Measurements from ENCODE around the gene AP3M1. TPM values are rescaled to one million over a fixed set of nuclear protein-coding genes. Genes with fewer than 3 reads are reported as not detected.
"Not testable (repeated sequence)": the region's sequence is repeated elsewhere in the genome, so short reads cannot be mapped to it uniquely, and the experiment has no call there.

The AP3M1 gene
- total RNA-seq, 4 donors from 2014 or later, result 19.7 to 24.7 (median 21.1) TPM

- H3K27me3 ChIP-seq, result no peaks in the 10 kb centered on the region
- WGBS, result 90% methylated on average over 15 of the region's 18 CpGs
- H3K27ac ChIP-seq, result no peak overlapping the region
- no peak overlapping the region for H3K4me3 ChIP-seq
- TF ChIP-seq EP300 (IDR thresholded peaks at IDR 0.05) (no peak), POLR2A (IDR thresholded peaks at IDR 0.05) (no peak), CTCF (IDR thresholded peaks at IDR 0.05) (no peak), POLR2AphosphoS5 (IDR thresholded peaks at IDR 0.05) (no peak)
- no peaks in the 10 kb centered on the region for H3K9me3 ChIP-seq
- H3K4me1 ChIP-seq, result peaks cover 5% of the 10 kb centered on the region
- peaks cover 33% of the 10 kb centered on the region for H3K36me3 ChIP-seq
- DNase-seq (ENCODE audit: low spot score in 2 of 2), result no peak
Observed at GRCh38 chr10:74139981-74140380, 10.6 kb downstream of the AP3M1 start.

GRCh38 chr10:74138596-74138995 is 12.0 kb downstream of the AP3M1 start:
- H3K27me3 ChIP-seq; H3K4me3 ChIP-seq; H3K9me3 ChIP-seq; H3K4me1 ChIP-seq; DNase-seq (ENCODE audit: low spot score in 2 of 2); H3K27ac ChIP-seq: not testable (repeated sequence)
- WGBS, result 97% methylated on average over 5 of the region's 5 CpGs
- H3K36me3 ChIP-seq, result peaks cover 47% of the 10 kb centered on the region

GRCh38 chr10:74137992-74138391 is 12.6 kb downstream of the AP3M1 start:
- no peaks in the 10 kb centered on the region for H3K27me3 ChIP-seq
- no peak overlapping the region for H3K27ac ChIP-seq
- H3K36me3 ChIP-seq, result peaks cover 53% of the 10 kb centered on the region
- TF ChIP-seq POLR2AphosphoS5 (IDR thresholded peaks at IDR 0.05) (no peak), CTCF (IDR thresholded peaks at IDR 0.05) (no peak), EP300 (IDR thresholded peaks at IDR 0.05) (no peak), POLR2A (IDR thresholded peaks at IDR 0.05) (no peak)
- no peaks in the 10 kb centered on the region for H3K9me3 ChIP-seq
- no peak overlapping the region for H3K4me3 ChIP-seq
- no peaks in the 10 kb centered on the region for H3K4me1 ChIP-seq
- 90% methylated on average over 5 of the region's 5 CpGs for WGBS
- no peak for DNase-seq (ENCODE audit: low spot score in 2 of 2)

- H3K36me3 ChIP-seq, result peaks cover 79% of the 10 kb centered on the region
- no peaks in the 10 kb centered on the region for H3K4me1 ChIP-seq
- no peaks in the 10 kb centered on the region for H3K9me3 ChIP-seq
- H3K27ac ChIP-seq, result no peak overlapping the region
- no peaks in the 10 kb centered on the region for H3K27me3 ChIP-seq
- 94% methylated on average over 3 of the region's 3 CpGs for WGBS
- TF ChIP-seq POLR2AphosphoS5 (IDR thresholded peaks at IDR 0.05) (no peak), POLR2A (IDR thresholded peaks at IDR 0.05) (no peak), CTCF (IDR thresholded peaks at IDR 0.05) (no peak), EP300 (IDR thresholded peaks at IDR 0.05) (no peak)
- H3K4me3 ChIP-seq, result no peak overlapping the region
- no peak for DNase-seq (ENCODE audit: low spot score in 2 of 2)
Observed at GRCh38 chr10:74135452-74135851, 15.2 kb downstream of the AP3M1 start.

GRCh38 chr10:74133923-74134820 is 16.5 kb downstream of the AP3M1 start:
- 89% methylated on average over 11 of the region's 11 CpGs for WGBS
- Histone ChIP-seq H3K9me3 (no peaks in the 10 kb centered on the region), H3K27ac (no peak overlapping the region), H3K27me3 (no peaks in the 10 kb centered on the region), H3K36me3 (peaks cover 88% of the 10 kb centered on the region), H3K4me3 (no peak overlapping the region), H3K4me1 (no peaks in the 10 kb centered on the region)
- TF ChIP-seq CTCF (IDR thresholded peaks at IDR 0.05), result no peak
- no peak for TF ChIP-seq POLR2A (IDR thresholded peaks at IDR 0.05)
- no peak for TF ChIP-seq EP300 (IDR thresholded peaks at IDR 0.05)
- no peak for TF ChIP-seq POLR2AphosphoS5 (IDR thresholded peaks at IDR 0.05)
- no peak for DNase-seq (ENCODE audit: low spot score in 2 of 2)

Data from suprapubic skin (tissue), 4 donors.